ENCODE measurements around the gene FGD2. TPM values are rescaled to one million over a fixed set of nuclear protein-coding genes. Genes with fewer than 3 reads are reported as not detected.
"Not testable (repeated sequence)": the region's sequence is repeated elsewhere in the genome, so short reads cannot be mapped to it uniquely, and the experiment has no call there.

Gene FGD2
- total RNA-seq, 1 experiment from 2014 or later = 0.10 TPM

DNA sequence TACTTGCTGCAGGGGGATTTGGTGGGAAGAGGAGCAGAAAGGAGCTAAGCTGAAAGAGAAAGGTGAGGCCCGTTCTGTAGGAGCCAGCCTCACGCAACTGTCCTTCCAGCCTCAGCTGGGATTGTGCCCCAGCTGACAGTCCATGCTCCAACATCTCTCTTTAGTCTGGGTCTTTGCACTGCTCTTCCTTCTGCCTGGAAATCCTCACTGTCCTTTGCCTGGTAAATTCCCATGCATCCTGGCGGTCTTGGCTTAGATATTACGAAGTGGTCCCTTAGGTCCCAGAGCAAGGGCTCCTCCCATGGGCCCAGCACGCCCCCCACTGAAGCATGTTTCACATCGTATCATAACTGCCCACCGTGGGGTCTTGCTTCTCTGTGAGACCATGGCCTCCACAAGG, 52.2 kb downstream of the FGD2 start (continued):
- TF ChIP-seq EZH2 (IDR thresholded peaks at IDR 0.05) = no peak
- TF ChIP-seq, protein P1, sequence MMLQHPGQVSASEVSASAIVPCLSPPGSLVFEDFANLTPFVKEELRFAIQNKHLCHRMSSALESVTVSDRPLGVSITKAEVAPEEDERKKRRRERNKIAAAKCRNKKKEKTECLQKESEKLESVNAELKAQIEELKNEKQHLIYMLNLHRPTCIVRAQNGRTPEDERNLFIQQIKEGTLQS (IDR thresholded peaks at IDR 0.05) = no peak
- no peak for TF ChIP-seq ZFX (IDR thresholded peaks at IDR 0.05)
- TF ChIP-seq SRF (IDR thresholded peaks at IDR 0.05; ENCODE audit: low read depth) = no peak
- no peak for TF ChIP-seq FOSL1 (IDR thresholded peaks at IDR 0.05; ENCODE audit: low read depth)
- no peak for TF ChIP-seq ELF1 (IDR thresholded peaks at IDR 0.05; ENCODE audit: borderline replicate concordance, low read depth)
- TF ChIP-seq CEBPB (IDR thresholded peaks at IDR 0.05; ENCODE audit: low read depth) = no peak
- no peak for TF ChIP-seq EZH2phosphoT487 (IDR thresholded peaks at IDR 0.05; ENCODE audit: borderline replicate concordance)
- TF ChIP-seq SIN3A (IDR thresholded peaks at IDR 0.05; ENCODE audit: low read depth) = no peak
- TF ChIP-seq POLR2AphosphoS5 (IDR thresholded peaks at IDR 0.05; ENCODE audit: low read depth, low read length) = no peak

DNA sequence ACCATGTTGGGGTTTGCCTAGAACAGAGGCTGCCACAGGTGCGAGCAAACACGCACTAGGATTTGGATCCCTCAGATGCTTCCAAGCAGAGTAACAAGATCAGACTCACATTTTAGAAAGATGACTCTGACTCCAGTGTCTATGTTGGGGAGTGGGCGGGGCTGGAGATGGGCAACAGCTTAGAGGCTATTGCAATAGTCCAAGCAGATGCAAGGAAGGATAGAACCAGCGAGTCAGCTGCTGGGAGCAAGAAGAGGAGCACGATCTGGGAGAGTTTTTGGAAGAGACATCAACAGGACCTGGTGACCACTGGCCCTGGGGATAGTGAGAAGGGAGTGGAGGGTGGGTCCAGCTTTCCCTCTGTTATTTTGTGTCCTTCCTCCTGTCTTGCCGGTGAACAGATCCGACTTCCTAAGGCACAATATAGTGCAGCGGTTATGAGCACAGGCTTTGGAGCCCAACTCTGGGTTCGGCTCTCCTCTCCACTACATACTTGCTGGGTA, 52.7 kb downstream of the FGD2 start:
- POLR2A ChIA-PET = interaction anchor here (1.2 to 5.2 kb wide), 2 partner anchors 9 to 113 kb away, joined by 3 to 24 read pairs; partner anchors contain the start of gene PIM1
- TF ChIP-seq JUND (IDR thresholded peaks at IDR 0.05) (no peak), EZH2 (IDR thresholded peaks at IDR 0.05) (no peak), CBX3 (IDR thresholded peaks at IDR 0.05; ENCODE audit: low read depth) (no peak), POLR2A (IDR thresholded peaks at IDR 0.05; ENCODE audit: borderline replicate concordance, extremely low read depth, insufficient read depth, insufficient read length) (no peak), CEBPB (IDR thresholded peaks at IDR 0.05; ENCODE audit: low read depth) (no peak), FOSL1 (IDR thresholded peaks at IDR 0.05; ENCODE audit: low read depth) (no peak), SP1 (IDR thresholded peaks at IDR 0.05; ENCODE audit: low read depth) (no peak), ELF1 (IDR thresholded peaks at IDR 0.05; ENCODE audit: borderline replicate concordance, low read depth) (no peak), TCF7L2 (IDR thresholded peaks at IDR 0.05; ENCODE audit: borderline replicate concordance, extremely low read depth, insufficient read depth, insufficient read length) (no peak), RAD21 (IDR thresholded peaks at IDR 0.05; ENCODE audit: low read depth) (no peak)
- TF ChIP-seq, protein P1 (IDR thresholded peaks at IDR 0.05) = no peak
- ATAC-seq (no peak), DNase-seq (ENCODE audit: low read depth, low spot score) (no peak)
- Histone ChIP-seq H2AFZ (ENCODE audit: low read depth, low read length, poor library complexity, severe bottlenecking) (peak overlapping the region; percentile 60), H3K36me3 (ENCODE audit: control insufficient read depth in 1 of 2, insufficient read depth in 2 of 2, low read length in 2 of 2) (no peaks in the 10 kb centered on the region), H3K4me3 (replicated peaks in 1 of 2; ENCODE audit: low read depth in 1 of 2, low read length in 2 of 2) (no peak overlapping the region), H3K9ac (ENCODE audit: low read length) (0 out of 2 replicates have a peak overlapping the region, but pooled peaks have one; percentile 6), H3K27me3 (ENCODE audit: insufficient read depth, low read length) (no peaks in the 10 kb centered on the region), H3K9me2 (ENCODE audit: insufficient read depth) (no peaks in the 10 kb centered on the region), H3K9me3 (ENCODE audit: control insufficient read depth in 1 of 2, insufficient read depth in 1 of 2, low read depth in 1 of 2, low read length in 2 of 2) (no peaks in the 10 kb centered on the region), H3K79me2 (ENCODE audit: insufficient read depth, low read length) (no peaks in the 10 kb centered on the region), H3K27ac (ENCODE audit: low read depth, low read length) (no peak overlapping the region), H3K4me1 (ENCODE audit: control insufficient read depth in 1 of 2, insufficient read depth in 2 of 2, low read length in 2 of 2) (peaks cover 32 to 59% of the 10 kb centered on the region in 2 experiments), H3K4me2 (ENCODE audit: low read length) (peak overlapping the region; percentile 71), H4K20me1 (ENCODE audit: insufficient read depth) (no peaks in the 10 kb centered on the region)
- CTCF ChIA-PET = interaction anchor here (1.8 to 4.8 kb wide), 3 partner anchors 40 to 152 kb away, joined by 5 to 31 read pairs (median 9); partner anchors contain the start of gene PIM1
- no TSS peak for BruUV-seq (replicated peaks)
- intact Hi-C loops (cut with micrococcal nuclease) = no loop called here
- RAD21 ChIA-PET (ENCODE audit: low non-redundant PET in 1 of 2, low total read pairs in 2 of 2, uncharacterized antibody in 2 of 2, unreplicated experiment in 2 of 2) = interaction anchor here in 1 of 2 experiments (1.2 kb wide), 1 partner anchor 113 kb away, joined by 3 read pairs; no protein-coding TSS in a partner anchor

DNA sequence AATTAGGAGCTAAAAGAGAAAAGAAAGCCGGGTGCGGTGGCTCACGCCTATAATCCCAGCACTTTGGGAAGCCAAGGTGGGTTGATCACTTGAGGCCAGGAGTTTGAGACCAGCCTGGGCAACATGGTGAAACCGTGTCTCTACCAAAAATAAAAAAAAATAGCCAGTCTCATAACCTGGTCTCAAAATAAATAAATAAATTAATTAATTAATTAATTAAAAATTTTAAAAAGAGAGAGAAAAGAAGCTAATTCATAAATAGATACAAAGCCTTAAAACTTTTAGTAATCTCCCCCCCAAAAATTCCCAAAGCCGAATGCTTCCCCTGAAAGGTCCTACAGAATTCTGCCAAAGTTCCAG, 53.5 kb downstream of the FGD2 start:
- not testable (repeated sequence) for ATAC-seq; H3K79me2 ChIP-seq (ENCODE audit: insufficient read depth, low read length); H3K9me3 ChIP-seq (ENCODE audit: control insufficient read depth in 1 of 2, insufficient read depth in 1 of 2, low read depth in 1 of 2, low read length in 2 of 2); BruUV-seq (replicated peaks); H2AFZ ChIP-seq (ENCODE audit: low read depth, low read length, poor library complexity, severe bottlenecking); H3K9me2 ChIP-seq (ENCODE audit: insufficient read depth); H3K27me3 ChIP-seq (ENCODE audit: insufficient read depth, low read length); H3K36me3 ChIP-seq (ENCODE audit: control insufficient read depth in 1 of 2, insufficient read depth in 2 of 2, low read length in 2 of 2); H4K20me1 ChIP-seq (ENCODE audit: insufficient read depth); DNase-seq (ENCODE audit: low read depth, low spot score)
- ChIA-PET RAD21 (ENCODE audit: low non-redundant PET in 1 of 2, low total read pairs in 2 of 2, uncharacterized antibody in 2 of 2, unreplicated experiment in 2 of 2) (interaction anchor here in 1 of 2 experiments (1.2 kb wide), 1 partner anchor 112 kb away, joined by 3 read pairs; no protein-coding TSS in a partner anchor), POLR2A (interaction anchor here (5.2 kb wide), 1 partner anchor 112 kb away, joined by 24 read pairs; the partner anchor contains the start of gene PIM1), CTCF (interaction anchor here (1.8 to 4.8 kb wide), 4 partner anchors 8 to 152 kb away, joined by 5 to 31 read pairs (median 8); partner anchors contain the start of gene PIM1)
- Histone ChIP-seq H3K9ac (ENCODE audit: low read length) (peak overlapping the region; percentile 70), H3K4me2 (ENCODE audit: low read length) (peak overlapping the region; percentile 84), H3K4me3 (replicated peaks in 1 of 2; ENCODE audit: low read depth in 1 of 2, low read length in 2 of 2) (0 out of 4 replicates have a peak overlapping the region, but pooled peaks of 1 of the 2 experiments have one; percentile 48), H3K4me1 (ENCODE audit: control insufficient read depth in 1 of 2, insufficient read depth in 2 of 2, low read length in 2 of 2) (peaks cover 32 to 59% of the 10 kb centered on the region in 2 experiments), H3K27ac (ENCODE audit: low read depth, low read length) (peak overlapping the region; percentile 94)
- intact Hi-C loops (cut with micrococcal nuclease) = loop anchor here (1.0 kb wide), 1 partner anchor 113 kb away; no protein-coding TSS in a partner anchor
